K562 (cell line): Measurements from ENCODE around the gene PPIL1. TPM values are rescaled to one million over a fixed set of nuclear protein-coding genes. Genes with fewer than 3 reads are reported as not detected.
A peak's percentile ranks its signal among the peaks of the same experiment; 100 is the strongest.

Experiments used
- ASH1L ChIP-seq: fragments of 450-650 bp; IDR thresholded peaks from 2 replicates; pipeline ENCODE4 v1.6.1; 2018; ENCODE audit warnings: borderline replicate concordance, mild to moderate bottlenecking, low read depth; ENCODE audit not compliant: partially characterized antibody
- ATF4 ChIP-seq: fragments of 450-650 bp; formaldehyde crosslinking; IDR thresholded peaks from 2 replicates; pipeline ENCODE4 v1.4.0; 2022; ENCODE audit warnings: mild to moderate bottlenecking, moderate library complexity
- CREB3L1 ChIP-seq: fragments of 450-650 bp; IDR thresholded peaks from 2 replicates; pipeline ENCODE4 v1.6.1; 2014; ENCODE audit warnings: low read depth, mild to moderate bottlenecking, moderate library complexity, borderline replicate concordance
- DIDO1 ChIP-seq: fragments of 450-650 bp; IDR thresholded peaks from 2 replicates; pipeline ENCODE4 v1.6.1; 2016; ENCODE audit warnings: low read depth, missing biosample characterization, missing genetic modification characterization
- ELF4 ChIP-seq: fragments of 450-650 bp; formaldehyde crosslinking; IDR thresholded peaks from 2 replicates; pipeline ENCODE4 v1.4.0; 2022; ENCODE audit warnings: missing genetic modification characterization
- ERF ChIP-seq: fragments of 450-650 bp; formaldehyde crosslinking; IDR thresholded peaks from 2 replicates; pipeline ENCODE4 v1.4.0; 2020; ENCODE audit warnings: mild to moderate bottlenecking, mixed read lengths
- GMEB1 ChIP-seq: fragments of 250-450 bp; sonication (Bioruptor Pico); IDR thresholded peaks from 2 replicates; pipeline ENCODE4 v1.4.0; 2020; ENCODE audit warnings: mild to moderate bottlenecking
- HLTF ChIP-seq: fragments of 450-650 bp; IDR thresholded peaks from 2 replicates; pipeline ENCODE4 v1.6.1; 2016
- LARP7 ChIP-seq: fragments of 450-650 bp; IDR thresholded peaks from 2 replicates; pipeline ENCODE4 v1.6.1; 2016
- NR3C1 ChIP-seq: sonication (generic); formaldehyde crosslinking; IDR thresholded peaks from 2 replicates; pipeline ENCODE4 v1.8.1; 2022; ENCODE audit warnings: missing genetic modification reagents
- POLR2B ChIP-seq: fragments of 450-650 bp; IDR thresholded peaks from 2 replicates; pipeline ENCODE4 v1.6.1; 2018; ENCODE audit warnings: low read depth; ENCODE audit not compliant: partially characterized antibody
- RBM39 ChIP-seq: fragments of 200-400 bp; formaldehyde crosslinking; optimal IDR thresholded peaks from 2 replicates; pipeline ENCODE3; 2018; ENCODE audit warnings: low read depth, low read length
- RUNX1 ChIP-seq: sonication (generic); IDR thresholded peaks from 2 replicates; pipeline ENCODE4 v1.6.1; 2016; ENCODE audit warnings: antibody characterized with exemption, low read depth
- SMAD3 ChIP-seq: fragments of 450-650 bp; formaldehyde crosslinking; conservative IDR thresholded peaks from 2 replicates; pipeline ENCODE4 v1.4.0; 2020; ENCODE audit warnings: mild to moderate bottlenecking
- SREBF2 ChIP-seq: sonication (generic); formaldehyde crosslinking; IDR thresholded peaks from 2 replicates; pipeline ENCODE4 v1.4.0; 2020; ENCODE audit warnings: mild to moderate bottlenecking, missing genetic modification reagents
- TFE3 ChIP-seq: fragments of 450-650 bp; formaldehyde crosslinking; IDR thresholded peaks from 2 replicates; pipeline ENCODE4 v1.4.0; 2020; ENCODE audit warnings: mild to moderate bottlenecking, mixed read lengths
- ZBTB5 ChIP-seq: fragments of 450-650 bp; IDR thresholded peaks from 2 replicates; pipeline ENCODE4 v1.6.1; 2017; ENCODE audit warnings: antibody characterized with exemption
- ZNF184 ChIP-seq: sonication (generic); formaldehyde crosslinking; IDR thresholded peaks from 2 replicates; pipeline ENCODE4 v1.5.0; 2020; ENCODE audit warnings: missing genetic modification reagents
- ZNF263 ChIP-seq: sonication (generic); formaldehyde crosslinking; IDR thresholded peaks from 2 replicates; pipeline ENCODE4 v1.8.0; 2022; ENCODE audit warnings: mild to moderate bottlenecking, missing genetic modification reagents, borderline replicate concordance
- ZNF311 ChIP-seq: fragments of 250-450 bp; sonication (Bioruptor Pico); IDR thresholded peaks from 2 replicates; pipeline ENCODE4 v1.4.0; 2020; ENCODE audit warnings: mild to moderate bottlenecking, moderate library complexity
- ZNF780A ChIP-seq: fragments of 250-450 bp; sonication (Bioruptor Pico); IDR thresholded peaks from 2 replicates; pipeline ENCODE4 v1.5.0; 2021; ENCODE audit warnings: mild to moderate bottlenecking
- polyA plus RNA-seq, 8 experiments: library from polyadenylated mRNA; depleted of rRNA in 4 of 8; stranded (reverse) in 5 of 8; unstranded in 3 of 8; fragments of >200 nt; fragmentation: Nextera tagmentation in 2 of 8; fragmentation: Illumina TruSeq in 1 of 8; extraction: Ambion mirVana in 2 of 8; extraction: Trizol in 1 of 8; gene quantifications; 2 replicates each; pipeline versions ENCODE4 v1.2.1 to v1.2.3, GENCODE V29; 2011 to 2014; ENCODE audit warnings: inconsistent platforms in 1 of 8, missing spikeins in 1 of 8
- total RNA-seq, 7 experiments: library from RNA; depleted of rRNA in 6 of 7; stranded (reverse); fragments of >200 nt in 6 of 7; fragmentation: Illumina TruSeq in 2 of 7; extraction: Trizol in 2 of 7; gene quantifications; 2 replicates each; pipeline versions ENCODE4 v1.2.1 to v1.2.3, GENCODE V29; 2011 to 2021; ENCODE audit warnings: low replicate concordance in 1 of 7

Gene PPIL1
- total and polyA plus RNA-seq, 9 of the 15 experiments (the other 6 are each of a cell fraction or from before 2014, with no cell fraction given): 65.8 to 205 (median 130) TPM

GRCh38 chr6:36885461-36886401, 11.1 kb upstream of the PPIL1 start, which contains the start of gene C6orf89 (continued):
- 0 out of 2 replicates have a peak, but pooled peaks have one; percentile 56 for TF ChIP-seq HLTF
- TF ChIP-seq ZNF780A (CRISPR knock-in tag): no peak
- no peak for TF ChIP-seq TFE3 (CRISPR knock-in tag)
- TF ChIP-seq ATF4 (CRISPR knock-in tag): no peak; the same call in 1 of the 2 replicates
- TF ChIP-seq ZNF184 (CRISPR knock-in tag): no peak
- peak; percentile 84; the same call in 1 of the 2 replicates for TF ChIP-seq LARP7
- no peak for TF ChIP-seq RBM39
- peak; percentile 93 for TF ChIP-seq DIDO1 (tag)
- TF ChIP-seq RUNX1: peak; percentile 73
- no peak for TF ChIP-seq NR3C1 (CRISPR knock-in tag)
- 0 out of 2 replicates have a peak, but pooled peaks have one; percentile 38 for TF ChIP-seq SMAD3 (CRISPR knock-in tag)
- TF ChIP-seq POLR2B: peak; percentile 63
- peak; percentile 89 for TF ChIP-seq ELF4 (CRISPR knock-in tag)
- TF ChIP-seq ZNF263 (CRISPR knock-in tag): peak; percentile 74; the same call in 1 of the 2 replicates
- peak; percentile 99 for TF ChIP-seq CREB3L1
- TF ChIP-seq GMEB1 (CRISPR knock-in tag): no peak
- no peak for TF ChIP-seq ZNF311 (CRISPR knock-in tag)
- no peak for TF ChIP-seq ZBTB5
- no peak for TF ChIP-seq SREBF2 (CRISPR knock-in tag)
- peak; percentile 63 for TF ChIP-seq ASH1L
- TF ChIP-seq ERF: no peak
